ENCODE data around the gene MAPK13.
"Not testable (repeated sequence)": the region's sequence is repeated elsewhere in the genome, so short reads cannot be mapped to it uniquely, and the experiment has no call there.

MAPK13 gene

GRCh38 chr6:36120979-36121786 is 9.1 kb upstream of the MAPK13 start:
- Mint-ChIP-seq H3K9me3 (no peaks in the 10 kb centered on the region), H3K27ac (peak overlapping the region; percentile 93), H3K4me1 (peaks cover 96% of the 10 kb centered on the region), H3K4me3 (peak overlapping the region; percentile 85), H3K36me3 (no peaks in the 10 kb centered on the region), H3K27me3 (no peaks in the 10 kb centered on the region)

- Mint-ChIP-seq H3K9me3 (no peaks in the 10 kb centered on the region), H3K27me3 (no peaks in the 10 kb centered on the region), H3K4me3 (peak overlapping the region; percentile 85), H3K4me1 (peaks cover 97% of the 10 kb centered on the region), H3K27ac (peak overlapping the region; percentile 72), H3K36me3 (no peaks in the 10 kb centered on the region)
Observed at GRCh38 chr6:36121787-36122494, 8.4 kb upstream of the MAPK13 start.

- Mint-ChIP-seq H3K4me1 (peaks cover 97% of the 10 kb centered on the region), H3K27ac (no peak overlapping the region), H3K9me3 (no peaks in the 10 kb centered on the region), H3K36me3 (no peaks in the 10 kb centered on the region), H3K4me3 (no peak overlapping the region), H3K27me3 (no peaks in the 10 kb centered on the region)
Observed at GRCh38 chr6:36122495-36123269, 7.6 kb upstream of the MAPK13 start.

GRCh38 chr6:36123270-36124139 is 6.8 kb upstream of the MAPK13 start:
- H3K4me3 Mint-ChIP-seq, result peak overlapping the region; percentile 64
- H3K27me3 Mint-ChIP-seq, result no peaks in the 10 kb centered on the region
- peaks cover 93% of the 10 kb centered on the region for H3K4me1 Mint-ChIP-seq
- H3K36me3 Mint-ChIP-seq, result no peaks in the 10 kb centered on the region
- peak overlapping the region; percentile 84 for H3K27ac Mint-ChIP-seq
- H3K9me3 Mint-ChIP-seq, result no peaks in the 10 kb centered on the region

GRCh38 chr6:36124346-36124745 is 6.0 kb upstream of the MAPK13 start:
- not testable (repeated sequence) for H3K36me3 Mint-ChIP-seq, H3K27me3 Mint-ChIP-seq, H3K4me3 Mint-ChIP-seq, H3K9me3 Mint-ChIP-seq
- peaks cover 89% of the 10 kb centered on the region for H3K4me1 Mint-ChIP-seq
- H3K27ac Mint-ChIP-seq, result peak overlapping the region; percentile 46

- Mint-ChIP-seq H3K4me3 (no peak overlapping the region), H3K36me3 (no peaks in the 10 kb centered on the region), H3K9me3 (no peaks in the 10 kb centered on the region), H3K27me3 (no peaks in the 10 kb centered on the region), H3K27ac (peak overlapping the region; percentile 18), H3K4me1 (peaks cover 88% of the 10 kb centered on the region)
Observed at GRCh38 chr6:36124881-36125280, 5.4 kb upstream of the MAPK13 start.

- Mint-ChIP-seq H3K36me3 (no peaks in the 10 kb centered on the region), H3K4me1 (peaks cover 82% of the 10 kb centered on the region), H3K9me3 (no peaks in the 10 kb centered on the region), H3K27me3 (no peaks in the 10 kb centered on the region), H3K27ac (no peak overlapping the region), H3K4me3 (no peak overlapping the region)
Observed at GRCh38 chr6:36125575-36125974, 4.7 kb upstream of the MAPK13 start.

GRCh38 chr6:36126121-36126520 is 4.2 kb upstream of the MAPK13 start:
- no peaks in the 10 kb centered on the region for H3K27me3 Mint-ChIP-seq
- H3K27ac Mint-ChIP-seq, result peak overlapping the region; percentile 35
- no peaks in the 10 kb centered on the region for H3K9me3 Mint-ChIP-seq
- peaks cover 77% of the 10 kb centered on the region for H3K4me1 Mint-ChIP-seq
- no peaks in the 10 kb centered on the region for H3K36me3 Mint-ChIP-seq
- no peak overlapping the region for H3K4me3 Mint-ChIP-seq

GRCh38 chr6:36126553-36127458 is 3.5 kb upstream of the MAPK13 start:
- Mint-ChIP-seq H3K4me1 (peaks cover 75% of the 10 kb centered on the region), H3K27me3 (no peaks in the 10 kb centered on the region), H3K4me3 (peak overlapping the region; percentile 15), H3K9me3 (no peaks in the 10 kb centered on the region), H3K36me3 (no peaks in the 10 kb centered on the region), H3K27ac (peak overlapping the region; percentile 20)

GRCh38 chr6:36127462-36128016 is 2.8 kb upstream of the MAPK13 start:
- H3K9me3 Mint-ChIP-seq, result no peaks in the 10 kb centered on the region
- peaks cover 75% of the 10 kb centered on the region for H3K4me1 Mint-ChIP-seq
- H3K27me3 Mint-ChIP-seq, result no peaks in the 10 kb centered on the region
- no peaks in the 10 kb centered on the region for H3K36me3 Mint-ChIP-seq
- H3K27ac Mint-ChIP-seq, result peak overlapping the region; percentile 30
- H3K4me3 Mint-ChIP-seq, result no peak overlapping the region

- H3K4me1 Mint-ChIP-seq, result peaks cover 75% of the 10 kb centered on the region
- no peak overlapping the region for H3K4me3 Mint-ChIP-seq
- no peaks in the 10 kb centered on the region for H3K27me3 Mint-ChIP-seq
- no peak overlapping the region for H3K27ac Mint-ChIP-seq
- H3K9me3 Mint-ChIP-seq, result no peaks in the 10 kb centered on the region
- peaks cover under 1% of the 10 kb centered on the region for H3K36me3 Mint-ChIP-seq
Observed at GRCh38 chr6:36128073-36128472, 2.2 kb upstream of the MAPK13 start.

- H3K27ac Mint-ChIP-seq, result peak overlapping the region; percentile 12
- H3K36me3 Mint-ChIP-seq, result peaks cover 8% of the 10 kb centered on the region
- H3K27me3 Mint-ChIP-seq, result no peaks in the 10 kb centered on the region
- H3K9me3 Mint-ChIP-seq, result no peaks in the 10 kb centered on the region
- peaks cover 75% of the 10 kb centered on the region for H3K4me1 Mint-ChIP-seq
- peak overlapping the region; percentile 68 for H3K4me3 Mint-ChIP-seq
Observed at GRCh38 chr6:36128793-36129192, 1.5 kb upstream of the MAPK13 start.

- H3K27me3 Mint-ChIP-seq, H3K27ac Mint-ChIP-seq, H3K36me3 Mint-ChIP-seq, H3K9me3 Mint-ChIP-seq: not testable (repeated sequence)
- Mint-ChIP-seq H3K4me3 (peak overlapping the region; percentile 68), H3K4me1 (peaks cover 71% of the 10 kb centered on the region)
Observed at GRCh38 chr6:36129334-36129733, 979 bp upstream of the MAPK13 start.

Measured in activated naive CD4-positive, alpha-beta T cell treated with anti-CD3 and anti-CD28 coated beads, Interleukin-2, amount 50 U/mL, for 24 hours (primary cell).